HG02938 (cell line): ENCODE results near the gene AGBL1.

Experiments
- ATAC-seq: cut with Tn5 transposase; IDR thresholded peaks from one replicate; pipeline ENCODE4 v1.9.1; 2021; ENCODE audit warnings: mild to moderate bottlenecking, moderate library complexity; ENCODE audit not compliant: unreplicated experiment

AGBL1 gene

DNA sequence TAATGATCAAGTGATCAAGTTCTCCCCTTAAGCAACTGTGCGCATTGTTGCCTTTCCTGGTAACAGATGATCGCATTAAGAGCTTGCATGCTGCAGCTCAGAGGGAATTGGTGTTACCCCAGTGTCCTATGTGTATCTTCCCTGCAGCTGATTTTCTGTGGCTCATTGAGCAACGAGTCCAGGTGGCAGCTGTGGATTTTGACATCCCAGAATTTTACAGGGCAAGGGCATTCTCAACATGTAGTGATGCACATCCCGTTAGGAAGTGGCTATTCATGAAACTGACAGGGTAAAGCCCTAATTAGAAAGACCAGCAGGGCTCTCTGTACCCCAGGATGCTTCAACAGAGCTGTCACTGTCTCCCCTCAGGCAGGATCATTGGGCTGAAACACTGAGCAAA, 232.8 kb downstream of the AGBL1 start:
- ATAC-seq = no peak

DNA sequence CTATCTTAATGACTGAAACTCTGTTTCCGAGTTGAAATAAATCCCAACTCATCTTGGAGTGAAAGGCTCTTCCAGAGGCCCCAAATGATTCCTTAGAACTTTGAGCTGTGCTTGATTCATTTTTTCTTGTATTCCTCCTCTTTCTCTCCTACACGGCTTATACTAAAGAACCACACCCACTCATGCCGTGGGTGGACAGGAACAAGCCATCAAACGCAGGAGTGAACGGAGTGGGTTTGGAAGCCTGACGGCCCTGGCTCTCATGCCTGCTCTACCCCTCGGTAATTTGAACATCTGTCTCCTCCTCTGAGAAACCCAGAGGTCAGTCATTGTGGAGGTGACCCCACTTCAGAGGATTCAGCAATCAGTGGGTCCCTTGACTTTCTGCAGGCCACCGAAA, 236.5 kb downstream of the AGBL1 start:
- ATAC-seq = no peak

DNA sequence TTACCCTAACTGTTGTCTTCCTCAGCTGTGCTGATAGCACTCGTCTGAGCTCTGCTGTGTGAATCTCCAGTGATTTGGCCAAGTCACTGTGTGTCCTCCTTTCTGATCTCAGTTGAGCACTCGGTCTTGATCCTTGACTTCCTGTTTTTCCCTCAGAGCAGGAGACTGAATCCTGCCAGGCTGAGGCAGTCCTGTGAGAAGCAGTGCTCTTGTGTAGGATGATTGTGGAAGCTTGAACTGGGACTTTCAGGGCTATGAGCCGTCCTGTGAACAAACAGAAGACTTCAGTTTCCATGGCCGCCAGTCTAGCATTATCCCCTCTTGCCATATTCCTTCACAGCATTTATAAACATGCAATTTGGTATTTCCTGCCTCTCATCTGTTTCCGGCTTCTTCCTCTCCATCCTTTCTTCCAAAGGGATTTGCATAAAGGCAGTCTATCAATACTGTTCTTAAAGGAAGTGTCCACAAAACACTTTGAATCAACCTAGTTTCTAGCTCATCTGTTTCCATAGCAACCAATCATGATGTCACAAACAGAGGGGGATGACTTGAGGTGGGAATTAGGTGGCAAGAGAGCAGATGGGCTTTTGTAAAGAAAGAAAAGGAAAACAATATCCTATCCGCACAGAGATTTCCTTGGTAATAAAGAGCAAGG, 237.2 kb downstream of the AGBL1 start:
- ATAC-seq = no peak

DNA sequence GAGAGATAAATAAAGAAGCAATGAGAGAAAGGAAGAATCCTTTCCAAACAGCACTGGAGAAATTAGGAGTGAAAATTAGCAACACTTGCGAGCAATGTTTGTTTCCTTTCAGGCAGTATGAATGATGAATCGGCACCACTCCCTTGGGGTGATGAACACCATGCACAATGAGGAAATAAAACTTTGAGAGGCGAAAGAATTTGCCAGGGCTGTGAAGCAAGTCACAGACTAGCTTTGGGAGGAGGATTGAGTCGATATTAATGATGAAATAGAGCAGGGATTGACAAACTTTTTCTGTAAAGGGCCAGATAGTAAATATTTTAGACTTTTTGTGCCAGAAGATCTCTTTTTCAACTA, 237.7 kb downstream of the AGBL1 start:
- no peak for ATAC-seq

DNA sequence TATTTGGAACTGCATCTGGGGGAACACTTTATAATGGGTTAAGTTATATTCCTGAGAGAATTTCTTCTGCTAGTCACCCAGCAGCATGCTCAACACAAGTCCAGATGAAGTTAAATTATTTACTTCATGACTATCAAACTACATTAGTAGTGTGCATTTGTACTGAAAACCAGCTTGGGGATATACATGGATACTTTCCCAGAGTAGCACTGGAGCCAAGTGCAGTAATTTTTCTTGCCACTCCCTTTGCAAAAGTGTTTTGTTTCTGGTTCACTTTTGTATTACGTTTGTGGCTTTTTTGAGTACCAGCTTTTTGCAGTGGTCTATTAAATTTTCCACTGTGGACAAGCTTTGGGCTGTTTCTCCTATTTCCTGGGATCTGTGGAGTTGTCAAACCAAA, 243.0 kb downstream of the AGBL1 start:
- ATAC-seq = no peak

DNA sequence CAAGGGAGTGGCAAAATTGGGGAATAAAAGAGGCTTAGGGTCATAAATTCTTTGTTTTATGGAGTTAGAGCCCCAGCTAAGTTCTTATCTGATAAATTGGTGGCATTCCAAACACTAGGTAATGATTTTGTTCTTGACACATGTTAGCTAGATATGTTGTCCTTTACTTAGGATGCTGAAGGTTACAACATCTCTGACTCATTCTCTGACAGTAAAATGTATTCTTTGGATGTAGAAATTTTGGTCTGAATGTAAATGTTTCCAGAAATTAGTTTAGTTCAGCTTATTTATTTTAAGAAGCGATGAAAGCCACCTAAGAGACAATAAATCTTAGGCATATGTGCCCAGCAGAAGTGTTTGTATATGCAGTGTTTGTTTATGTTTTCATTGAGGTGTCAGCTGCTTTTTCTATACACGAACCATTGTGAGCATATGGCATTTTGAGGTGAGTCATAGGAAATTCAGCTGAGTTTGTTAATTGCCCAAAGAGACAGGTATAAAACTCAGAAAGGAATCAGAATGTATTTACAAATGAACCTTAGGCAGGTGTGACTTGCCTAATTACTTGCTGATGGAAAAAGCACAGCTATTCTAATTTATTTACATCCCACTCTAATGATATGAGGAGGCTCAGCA, 247.7 kb downstream of the AGBL1 start:
- ATAC-seq = no peak

DNA sequence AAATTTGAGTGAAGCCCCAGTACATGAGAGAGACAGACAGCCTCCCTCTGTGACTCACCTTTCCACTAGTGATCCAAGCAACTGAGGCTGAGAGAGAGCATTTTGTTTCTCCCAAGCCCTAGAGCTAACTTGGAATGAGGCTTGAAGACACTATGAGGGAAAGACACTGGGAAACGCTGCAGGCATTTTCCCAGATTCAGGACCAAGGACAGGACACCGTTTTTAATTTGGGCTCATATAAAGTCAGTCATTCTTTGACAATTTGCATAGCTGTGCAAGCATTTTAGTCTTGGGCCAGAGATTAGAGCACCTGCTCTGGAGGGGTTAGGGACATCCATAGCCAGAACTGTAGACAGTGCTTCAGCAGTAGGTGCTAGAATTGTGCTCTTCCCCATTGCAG, 249.0 kb downstream of the AGBL1 start:
- no peak for ATAC-seq

DNA sequence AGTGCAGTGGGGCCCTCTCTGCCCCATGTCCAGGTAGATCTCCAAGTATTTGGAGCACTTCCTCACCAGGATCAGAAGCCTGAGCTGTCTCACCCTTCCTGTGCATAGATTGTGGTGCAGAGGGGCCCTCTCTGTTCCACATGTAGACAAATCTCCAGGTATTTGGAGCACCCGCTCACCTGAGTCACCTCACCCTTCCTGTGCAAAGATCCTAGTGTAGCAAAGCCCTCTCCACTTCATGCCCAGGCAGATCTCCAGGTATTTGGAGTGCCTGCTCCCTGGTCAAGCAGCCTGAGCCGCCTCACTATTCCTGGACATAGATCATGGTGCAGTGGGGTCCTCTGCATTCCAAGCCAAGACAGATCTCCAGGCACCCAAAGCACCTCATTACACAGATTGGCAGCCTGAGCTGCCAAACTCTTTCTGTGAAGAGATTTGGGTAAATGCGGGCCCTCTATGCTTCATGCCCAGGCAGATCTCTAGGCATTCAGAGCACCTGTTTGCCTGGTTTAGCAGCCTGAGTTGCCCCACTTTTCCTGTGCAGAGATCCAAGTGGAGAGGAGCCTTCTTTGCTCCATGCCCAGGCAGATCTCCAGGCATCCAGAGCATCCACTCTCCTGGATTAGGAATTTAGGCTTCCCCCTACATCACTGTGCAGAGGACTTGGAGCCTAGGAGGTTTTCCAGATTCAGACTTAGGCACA, 249.8 kb downstream of the AGBL1 start:
- ATAC-seq = no peak

DNA sequence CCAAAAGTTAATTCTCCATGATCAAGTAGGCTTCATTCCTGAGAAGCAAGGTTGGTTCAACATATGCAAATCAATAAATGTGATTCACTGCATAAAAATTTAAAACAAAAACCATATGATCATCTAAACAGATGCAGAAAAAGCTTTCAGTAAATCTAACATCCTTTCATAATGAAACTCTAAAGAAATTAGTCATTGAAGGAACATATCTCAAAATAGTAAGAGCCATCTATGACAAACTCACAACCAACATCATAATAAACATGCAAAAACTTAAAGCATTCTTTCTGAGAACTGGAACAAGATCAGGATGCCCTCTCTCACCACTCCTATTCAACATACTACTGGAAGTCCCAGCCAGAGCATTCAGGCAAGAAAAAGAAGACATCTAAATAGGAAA, 254.1 kb downstream of the AGBL1 start:
- ATAC-seq = no peak

DNA sequence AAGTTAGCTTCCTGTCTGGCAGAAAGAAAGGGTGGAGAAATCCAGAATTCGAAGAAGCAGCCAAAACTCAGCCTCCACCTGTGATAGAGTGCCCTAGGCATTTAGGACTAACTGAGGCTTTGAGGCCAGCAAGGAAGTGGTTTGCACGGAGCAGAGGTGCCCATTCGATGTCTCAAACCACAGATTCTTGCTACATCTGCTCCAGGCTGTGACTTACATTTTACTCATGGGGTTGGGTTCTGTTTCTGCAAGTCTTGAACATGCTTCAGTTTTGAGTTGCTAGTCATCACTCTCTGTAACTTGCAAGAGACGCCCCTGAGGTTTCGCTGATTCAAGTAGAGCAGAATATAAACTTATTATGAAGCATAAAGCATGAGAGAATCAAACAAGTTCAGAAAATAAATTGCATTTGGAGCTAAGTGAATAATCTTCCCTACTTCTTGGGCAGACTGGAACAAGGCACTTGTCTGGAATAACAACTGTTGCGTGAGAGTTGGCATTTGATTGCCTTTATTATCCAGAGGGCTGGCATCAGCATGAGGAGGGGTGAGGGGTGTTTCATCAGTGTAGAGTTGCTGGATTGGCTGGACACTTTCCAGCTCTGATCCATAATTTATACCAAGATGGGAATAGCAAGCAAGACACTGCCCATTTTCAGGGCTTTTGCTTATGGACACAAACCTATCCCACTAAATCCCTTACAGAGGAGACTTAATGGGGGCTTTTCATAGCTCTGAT, 256.5 kb downstream of the AGBL1 start:
- no peak for ATAC-seq

DNA sequence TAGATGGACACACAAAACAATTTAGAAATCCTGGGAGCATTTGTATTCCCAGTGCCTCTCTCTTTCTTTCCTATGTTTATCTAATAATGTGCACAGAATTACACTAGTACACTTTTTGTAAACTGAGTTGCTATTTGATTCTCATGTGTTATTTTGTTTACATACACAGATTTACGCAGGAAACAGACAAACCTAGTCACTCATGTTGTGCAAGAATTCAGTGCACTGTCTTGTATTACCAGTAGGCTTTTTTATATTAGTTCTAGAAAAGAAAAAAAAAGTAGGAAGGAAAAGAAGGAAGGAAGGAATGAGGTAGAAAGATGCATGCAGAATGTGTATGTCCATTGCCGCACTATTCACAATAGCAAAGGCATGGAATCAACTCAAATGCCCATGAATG, 257.4 kb downstream of the AGBL1 start:
- ATAC-seq = no peak

DNA sequence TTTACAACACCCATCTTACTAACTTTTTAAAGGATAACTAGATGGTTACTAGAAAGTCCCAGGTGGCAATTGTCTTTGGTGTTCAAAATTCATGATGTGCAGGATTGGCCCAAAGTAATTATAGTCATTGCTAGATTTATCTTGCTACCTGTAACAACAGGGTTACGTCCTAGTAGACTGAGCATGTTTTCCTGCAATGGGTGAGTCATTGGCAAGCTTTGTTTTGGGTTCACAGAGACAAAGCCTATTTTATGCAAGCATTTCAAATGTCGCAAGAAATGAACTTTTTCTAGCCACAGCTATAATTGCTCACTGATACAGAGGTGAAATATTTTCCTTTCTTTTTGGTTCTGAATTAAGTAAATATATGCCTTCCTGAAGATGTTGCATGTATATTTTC, 267.6 kb downstream of the AGBL1 start:
- ATAC-seq = no peak

DNA sequence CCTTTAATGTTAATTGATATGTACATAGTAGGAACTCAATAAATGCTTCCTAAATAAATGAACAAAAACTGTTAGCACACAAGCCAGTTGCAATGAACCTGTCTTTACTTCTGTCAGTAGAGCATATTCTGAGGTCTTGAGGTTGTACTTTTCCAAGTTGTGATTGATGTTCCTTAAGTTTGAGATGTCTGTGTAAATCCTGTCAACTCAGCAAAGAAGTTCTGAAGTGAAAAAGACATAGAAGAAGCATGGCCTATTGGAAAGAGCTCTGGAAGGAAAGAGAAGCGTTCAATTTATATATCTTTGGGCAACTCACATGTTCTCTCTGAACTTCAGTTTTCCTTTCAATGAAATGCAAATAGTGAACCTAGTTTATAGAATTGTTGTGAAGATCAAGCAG, 269.9 kb downstream of the AGBL1 start:
- no peak for ATAC-seq

DNA sequence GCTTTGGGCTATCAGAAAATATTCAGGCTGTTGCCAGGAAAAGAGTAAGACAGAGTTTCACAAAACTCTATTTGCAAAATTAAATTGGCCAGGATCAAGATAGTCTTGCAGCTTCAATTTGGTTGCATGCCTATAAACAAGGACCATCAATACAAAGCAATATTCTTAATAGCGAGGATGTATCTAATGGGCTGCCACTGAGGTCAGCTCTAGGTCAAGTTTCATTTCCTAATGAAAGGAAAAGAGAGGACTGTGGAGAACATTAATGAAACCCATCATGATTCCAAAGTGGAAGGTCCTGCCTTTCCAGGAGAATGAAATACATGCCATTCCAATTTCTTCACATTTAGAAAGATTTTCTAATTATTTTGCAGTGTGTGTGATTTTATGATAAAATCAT, 273.5 kb downstream of the AGBL1 start:
- ATAC-seq = no peak

DNA sequence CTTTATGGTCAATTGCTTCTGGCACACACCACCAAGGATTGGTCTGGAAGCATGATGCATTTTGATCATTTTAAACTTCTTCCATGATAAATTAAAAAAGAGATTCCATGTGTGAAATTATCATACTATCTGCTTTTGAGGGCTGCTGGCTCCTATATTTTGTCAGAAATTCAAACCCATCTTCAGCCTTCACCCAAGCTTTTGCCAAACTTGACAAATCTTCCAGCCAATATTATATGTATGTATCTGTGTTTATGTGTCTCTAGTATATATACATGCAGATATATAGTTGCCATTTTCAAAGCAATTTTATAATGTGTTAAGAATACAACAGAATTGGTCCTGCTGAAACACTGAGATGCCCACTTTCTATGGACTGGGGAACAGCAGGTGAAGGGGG, 275.7 kb downstream of the AGBL1 start:
- ATAC-seq = no peak

DNA sequence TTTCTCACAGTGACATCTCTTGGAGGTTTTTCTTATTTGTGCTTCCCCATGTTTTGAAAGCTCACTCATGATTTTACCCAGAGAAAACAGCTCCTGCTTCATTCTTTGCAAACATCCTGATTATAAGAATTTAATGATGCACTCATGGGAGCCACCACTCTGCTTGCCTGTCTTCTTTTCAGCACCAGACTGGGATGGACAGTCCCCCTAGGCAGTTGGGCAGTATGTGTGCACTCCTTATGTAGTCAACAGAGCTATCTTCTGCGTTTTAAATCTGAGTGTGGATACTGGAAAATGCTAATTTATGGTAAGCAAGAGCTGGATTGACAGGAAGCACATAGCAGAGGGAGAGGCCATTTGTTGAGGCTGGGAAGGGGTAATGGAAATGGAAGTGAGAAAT, 276.1 kb downstream of the AGBL1 start:
- ATAC-seq = no peak

DNA sequence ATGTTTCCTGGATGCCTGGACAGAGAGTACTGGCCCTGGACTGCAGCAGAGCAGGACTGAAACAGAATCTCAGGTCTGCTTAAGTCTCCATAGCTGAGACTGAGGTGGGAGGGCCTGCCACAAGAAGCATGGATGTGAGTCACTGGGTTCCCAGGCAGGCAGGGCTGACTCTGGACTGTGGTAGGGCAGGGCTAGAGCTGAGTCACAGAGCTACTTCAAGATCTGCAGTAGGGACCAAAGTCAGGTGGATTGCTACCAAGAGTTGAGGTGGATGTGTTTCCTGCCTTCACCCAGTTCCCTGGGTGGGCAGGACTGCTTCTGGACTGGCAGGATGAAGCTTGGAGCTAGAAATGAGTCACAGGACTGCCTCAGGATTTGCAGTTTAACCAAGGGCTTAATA, 282.9 kb downstream of the AGBL1 start:
- ATAC-seq = no peak

DNA sequence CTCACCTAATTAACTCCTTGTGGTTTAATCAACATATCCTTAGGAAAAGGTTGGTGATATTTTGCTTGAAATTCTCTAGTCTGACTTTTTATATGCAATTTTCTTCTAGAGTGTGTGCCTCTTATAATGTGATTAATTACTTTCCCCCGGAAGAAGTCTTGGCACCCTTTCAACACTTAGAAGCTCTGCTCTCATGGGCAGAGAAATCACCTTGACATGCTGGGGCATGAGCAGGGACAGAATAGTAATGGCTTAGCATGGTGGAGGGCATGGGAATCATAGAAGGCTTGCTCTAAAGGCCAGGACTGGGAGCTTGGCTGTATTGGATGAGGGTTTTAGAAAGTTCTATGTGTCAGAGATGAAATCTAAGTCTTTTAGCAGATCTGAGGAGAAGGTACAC, 293.5 kb downstream of the AGBL1 start:
- no peak for ATAC-seq

DNA sequence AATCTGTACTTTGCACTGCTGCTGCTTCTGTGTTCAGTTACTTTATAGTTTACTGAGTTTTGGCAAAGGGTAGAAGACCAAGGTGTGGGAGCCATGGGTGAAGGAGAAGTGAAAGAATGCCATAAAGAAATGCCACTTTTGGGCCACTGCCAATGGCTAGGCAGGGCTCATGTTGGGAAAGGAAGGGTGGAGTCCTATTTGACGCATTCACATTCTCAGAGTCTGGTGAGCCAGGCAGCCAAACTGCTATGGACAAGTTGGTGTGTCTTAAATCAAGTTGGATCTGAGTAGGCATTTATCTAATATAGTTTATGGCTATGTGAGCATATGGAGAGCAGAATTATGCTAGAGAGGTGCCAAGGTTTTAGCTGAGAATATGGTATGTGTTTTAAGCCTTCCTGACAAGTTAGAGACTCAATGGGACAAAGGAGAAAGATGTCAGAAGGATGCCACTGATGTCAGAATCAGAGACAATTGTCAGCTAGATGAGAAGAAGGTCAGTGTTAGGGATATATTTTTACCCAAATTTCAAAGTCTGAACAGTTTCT, 296.1 kb downstream of the AGBL1 start:
- ATAC-seq = no peak

DNA sequence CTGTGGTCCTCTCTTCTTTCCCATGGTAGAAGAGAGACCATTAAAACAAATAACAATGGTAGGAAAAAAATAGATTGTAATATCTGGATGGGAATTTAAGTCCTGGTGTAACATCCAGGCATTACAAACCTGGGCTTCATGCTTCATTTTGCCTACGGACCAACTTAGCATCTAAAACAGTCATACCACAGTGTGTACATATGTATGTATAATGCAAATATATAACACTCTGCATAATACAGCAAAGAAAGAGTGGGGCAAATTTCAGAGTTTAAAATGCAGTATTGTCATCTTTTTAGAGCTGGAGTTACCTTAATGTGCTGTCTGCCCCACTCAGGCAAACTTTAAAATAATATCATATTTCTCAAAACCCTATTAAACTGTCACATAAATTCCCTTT, 298.2 kb downstream of the AGBL1 start:
- no peak for ATAC-seq

DNA sequence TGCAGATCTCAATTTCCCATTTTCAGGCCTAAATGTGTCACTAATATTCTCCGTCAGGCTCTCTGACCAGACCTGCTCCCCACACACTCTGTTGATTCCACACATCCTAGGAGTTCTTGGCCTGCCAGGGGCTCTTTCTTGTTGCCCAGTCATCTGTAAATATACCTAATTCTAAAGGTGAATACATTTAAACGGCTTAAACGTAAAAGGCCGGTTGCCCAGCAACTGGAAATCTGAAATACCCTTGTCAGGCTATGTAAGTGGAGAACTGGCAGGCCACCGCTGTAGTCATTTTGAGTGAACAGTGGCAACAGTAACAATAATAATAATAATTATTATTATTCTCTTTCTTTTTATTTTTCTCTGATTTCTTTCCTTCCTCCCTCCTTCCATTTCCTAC, 302.7 kb downstream of the AGBL1 start:
- ATAC-seq = no peak

DNA sequence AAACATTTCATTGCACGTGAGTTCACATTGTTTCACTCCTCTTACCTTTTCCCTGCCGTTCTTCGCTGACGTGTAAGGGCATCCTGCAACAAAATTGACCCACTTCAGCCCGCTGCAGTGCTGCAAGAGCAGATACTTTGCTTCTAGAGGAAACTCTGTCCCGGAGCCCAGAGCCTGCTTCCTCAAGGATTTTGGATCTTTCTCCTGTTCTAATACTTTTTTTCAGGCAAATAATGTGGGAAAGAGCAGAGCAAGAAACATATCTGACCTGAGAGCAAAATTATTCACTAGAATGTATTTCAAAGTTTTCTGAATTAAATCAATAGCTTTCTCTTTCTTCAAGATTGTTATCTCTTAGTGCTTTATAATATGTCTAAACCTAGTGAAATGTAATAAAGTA, 303.9 kb downstream of the AGBL1 start:
- no peak for ATAC-seq
